PC-3 (cell line): ENCODE results near the gene GTF3C2. TPM values are rescaled to one million over a fixed set of nuclear protein-coding genes. Genes with fewer than 3 reads are reported as not detected.

ENCODE experiments used
- ATAC-seq: fragments of 200-7000 bp; cut with Tn5 transposase; 2 replicates; pipeline ENCODE4 v1.9.1; 2020; ENCODE audit warnings: mild to moderate bottlenecking, moderate library complexity
- BruUV-seq: library from RNA; stranded (reverse); fragments of 400-500 nt; replicated peaks from 2 replicates; lab custom pipeline; 2021; lab: Mats Ljungman, UMichigan
- CTCF ChIA-PET: fragments of 300-600 bp; sonication (Branson Sonifier 250); formaldehyde crosslinking; loops from one replicate; lab custom pipeline; 2022; ENCODE audit warnings: antibody characterized with exemption; lab: Charles Lee
- POLR2A ChIA-PET: fragments of 300-600 bp; sonication (Branson Sonifier 250); formaldehyde crosslinking; loops from one replicate; lab custom pipeline; 2022; ENCODE audit warnings: antibody characterized with exemption; ENCODE audit not compliant: unreplicated experiment; lab: Charles Lee
- DNase-seq: peaks from one replicate; pipeline ENCODE4 v3.0.0-alpha.2; 2015
- H2AFZ ChIP-seq: fragments of 300-600 bp; sonication (generic); 2 replicates; pipeline ENCODE4 v1.6.0; 2016; ENCODE audit warnings: antibody characterized with exemption, low read length
- H3F3A ChIP-seq: fragments of 300-600 bp; sonication (generic); one replicate; pipeline ENCODE4 v1.6.0; 2017; ENCODE audit warnings: antibody characterized with exemption, low read length, control low read depth, mild to moderate bottlenecking; ENCODE audit not compliant: unreplicated experiment
- H3K27ac ChIP-seq: fragments of 300-600 bp; sonication (generic); 2 replicates; pipeline ENCODE4 v1.5.1; 2016; ENCODE audit warnings: mild to moderate bottlenecking, low read length
- H3K27me3 ChIP-seq: fragments of 300-600 bp; sonication (generic); 2 replicates; pipeline ENCODE4 v1.6.1; 2016; ENCODE audit warnings: low read length, mixed read lengths
- H3K36me3 ChIP-seq: fragments of 300-600 bp; sonication (generic); 2 replicates; pipeline ENCODE4 v1.6.1; 2016; ENCODE audit warnings: low read depth, mixed run types, low read length, mixed read lengths
- H3K4me1 ChIP-seq: fragments of 300-600 bp; sonication (generic); 2 replicates; pipeline ENCODE4 v1.5.1; 2016; ENCODE audit warnings: low read length; ENCODE audit not compliant: insufficient read depth
- H3K4me2 ChIP-seq: fragments of 300-600 bp; sonication (generic); 2 replicates; pipeline ENCODE4 v1.6.0; 2016; ENCODE audit warnings: low read length
- H3K4me3 ChIP-seq: fragments of 300-600 bp; sonication (generic); 2 replicates; pipeline ENCODE4 v1.5.1; 2016; ENCODE audit warnings: mild to moderate bottlenecking, low read length, mixed read lengths
- H3K79me2 ChIP-seq: fragments of 300-600 bp; sonication (generic); 2 replicates; pipeline ENCODE4 v1.6.1; 2017; ENCODE audit warnings: low read length, mixed read lengths
- H3K9ac ChIP-seq: fragments of 300-600 bp; sonication (generic); 2 replicates; pipeline ENCODE4 v1.6.0; 2016; ENCODE audit warnings: mild to moderate bottlenecking, low read length
- H3K9me2 ChIP-seq: fragments of 300-600 bp; sonication (generic); replicated peaks from 2 replicates; pipeline ENCODE4 v1.6.1; 2016; ENCODE audit warnings: mixed run types, low read length, mixed read lengths
- H3K9me3 ChIP-seq: fragments of 300-600 bp; sonication (generic); 2 replicates; pipeline ENCODE4 v1.6.1; 2016; ENCODE audit warnings: low read length, mixed read lengths
- H4K20me1 ChIP-seq: fragments of 300-600 bp; sonication (generic); 2 replicates; pipeline ENCODE4 v1.6.1; 2016; ENCODE audit warnings: low read length, mixed read lengths
- CTCF ChIP-seq: fragments of 300-600 bp; sonication (generic); conservative IDR thresholded peaks from 2 replicates; pipeline ENCODE4 v1.5.1; 2017; ENCODE audit warnings: antibody characterized with exemption, low read depth, mild to moderate bottlenecking, low read length
- EZH2 ChIP-seq: fragments of 300-600 bp; sonication (generic); IDR thresholded peaks from one replicate; pipeline ENCODE4 v1.6.1; 2017; ENCODE audit warnings: antibody characterized with exemption, mild to moderate bottlenecking, low read length; ENCODE audit not compliant: unreplicated experiment
- EZH2phosphoT487 ChIP-seq: fragments of 300-600 bp; sonication (generic); IDR thresholded peaks from 2 replicates; pipeline ENCODE4 v1.6.1; 2018; ENCODE audit warnings: mild to moderate bottlenecking, antibody characterized with exemption, low read length, borderline replicate concordance
- intact Hi-C: fragments of 100-400 bp; cut with micrococcal nuclease; formaldehyde crosslinking; loops from 2 replicates; pipeline ENCODE4 v1.9.0; 2023
- total RNA-seq: library from RNA; depleted of rRNA; stranded (reverse); fragments of >200 nt; gene quantifications from 2 replicates; pipeline ENCODE4 v1.2.3, GENCODE V29; 2014

The GTF3C2 gene
- total RNA-seq, 1 experiment from 2014 or later, result 82.2 TPM

DNA sequence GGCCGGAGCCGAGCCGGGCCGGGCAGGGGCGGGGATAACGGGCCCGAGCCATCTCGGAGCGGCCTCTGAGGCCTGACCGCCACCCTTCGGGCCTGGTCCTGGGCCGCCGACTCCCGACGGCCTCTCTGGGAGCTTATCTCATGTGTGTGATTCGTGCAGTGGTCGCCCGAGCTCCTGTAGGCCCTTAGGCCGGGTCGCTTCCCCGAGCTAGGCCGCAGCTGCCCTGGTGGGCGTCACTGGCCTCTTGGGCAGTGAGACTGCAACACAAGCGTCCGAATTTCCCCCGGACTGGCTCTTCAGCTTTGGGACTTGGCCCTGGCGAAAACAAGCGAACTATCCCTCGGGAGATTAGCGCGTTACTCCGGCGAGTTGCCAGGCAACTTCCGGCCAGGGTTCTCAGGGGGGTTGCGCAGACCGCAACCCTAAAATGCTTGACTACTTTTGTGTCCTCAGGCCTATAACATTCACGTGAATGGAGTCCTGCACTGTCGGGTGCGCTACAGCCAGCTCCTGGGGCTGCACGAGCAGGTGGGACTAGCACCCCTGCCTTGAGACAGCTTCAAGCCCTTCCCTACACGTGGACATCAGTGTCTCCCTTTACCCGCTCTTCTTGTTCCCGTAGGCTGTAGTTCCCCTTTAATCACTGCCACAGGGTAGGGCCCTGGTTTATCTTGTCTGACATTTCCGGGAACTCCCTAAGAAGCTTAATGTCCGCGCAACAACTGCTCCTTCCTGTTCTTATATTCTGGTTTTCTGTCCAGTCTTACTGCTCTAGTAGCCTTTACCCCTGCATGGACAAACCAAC lies 14.5 kb upstream of the GTF3C2 start:
- ATAC-seq (peak; percentile 21), DNase-seq (peak; percentile 50)
- H3K4me1 ChIP-seq, result peaks cover 35% of the 10 kb centered on the region
- no peak for TF ChIP-seq CTCF
- no peak for TF ChIP-seq EZH2
- no peak for TF ChIP-seq EZH2phosphoT487
- ChIA-PET CTCF (no interaction called here), POLR2A (interaction anchor here (0.6 to 1.1 kb wide), 2 partner anchors 9 to 341 kb away, joined by 5 to 6 read pairs; no protein-coding TSS in a partner anchor)
- H2AFZ ChIP-seq, result peak overlapping the region; percentile 68
- peak overlapping the region; percentile 98 for H3K4me2 ChIP-seq
- no peaks in the 10 kb centered on the region for H4K20me1 ChIP-seq
- intact Hi-C loops, result loop anchor here (1.0 kb wide), 3 partner anchors 15 to 300 kb away; partner anchors contain the start of genes GTF3C2 and OST4
- H3K9me3 ChIP-seq, result no peaks in the 10 kb centered on the region
- peaks cover 30% of the 10 kb centered on the region for H3K36me3 ChIP-seq
- H3K4me3 ChIP-seq, result peak overlapping the region; percentile 76
- peak overlapping the region; percentile 51 for H3K27ac ChIP-seq
- H3K9ac ChIP-seq, result peak overlapping the region; percentile 93
- H3F3A ChIP-seq, result no peaks in the 10 kb centered on the region
- no TSS peak for BruUV-seq
- peaks cover 48% of the 10 kb centered on the region for H3K79me2 ChIP-seq
- no peaks in the 10 kb centered on the region for H3K27me3 ChIP-seq
- no peaks in the 10 kb centered on the region for H3K9me2 ChIP-seq

DNA sequence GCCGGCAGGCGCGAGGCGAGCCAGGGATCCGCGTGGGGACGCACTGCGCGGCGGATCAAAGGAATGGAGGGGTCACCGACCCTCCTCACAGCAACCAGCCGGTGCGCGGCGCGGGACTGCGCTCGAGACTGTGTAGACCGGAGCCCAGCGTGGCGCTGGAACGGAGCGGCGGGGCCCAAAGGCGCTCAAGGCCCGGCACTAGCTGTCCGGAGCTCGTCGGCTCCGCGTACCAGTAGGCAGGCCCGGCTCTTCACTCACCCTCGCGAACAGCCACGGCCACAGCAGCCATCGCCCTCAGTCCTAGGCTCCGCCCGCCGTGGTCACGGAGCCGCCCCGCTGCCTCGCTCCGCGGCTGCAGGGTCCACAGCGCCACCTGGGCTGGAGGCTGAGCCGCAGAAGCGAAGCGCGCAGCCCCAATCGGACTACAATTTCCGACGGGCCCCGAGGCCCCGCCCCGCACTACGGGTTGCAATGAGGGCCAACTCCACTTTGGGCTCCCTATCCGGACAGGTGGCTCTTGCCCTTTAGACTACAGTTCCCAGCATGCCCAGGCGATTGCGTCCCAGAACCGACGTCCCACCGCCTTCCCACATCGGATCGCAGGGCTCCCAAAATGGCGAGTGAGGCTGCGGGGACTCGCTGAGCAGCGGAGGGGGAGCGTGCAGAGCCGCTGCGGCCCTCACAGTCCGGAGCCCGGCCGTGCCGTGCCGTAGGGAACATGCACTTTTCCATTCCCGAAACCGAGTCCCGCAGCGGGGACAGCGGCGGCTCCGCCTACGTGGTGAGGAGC lies 13.7 kb upstream of the GTF3C2 start, which contains the start of the genes EIF2B4 and SNX17:
EIF2B4 (minus strand) TSS at position 313 of the 790 bp plus-strand sequence; CDS start at position 289, 24 bp downstream.
SNX17 (plus strand) TSS at position 591 of the 790 bp plus-strand sequence; CDS start at position 719, 128 bp downstream.
- no peaks in the 10 kb centered on the region for H3K9me2 ChIP-seq
- peaks cover 27% of the 10 kb centered on the region for H3K36me3 ChIP-seq
- CTCF ChIA-PET, result no interaction called here
- H3K9ac ChIP-seq, result peak within 1 kb of the TSS; percentile 93
- peak within 1 kb of the TSS; percentile 51 for H3K27ac ChIP-seq
- no peaks in the 10 kb centered on the region for H3K27me3 ChIP-seq
- peaks cover 35% of the 10 kb centered on the region for H3K4me1 ChIP-seq
- no peaks in the 10 kb centered on the region for H3F3A ChIP-seq
- TF ChIP-seq CTCF, result peak; percentile 81
- TF ChIP-seq EZH2phosphoT487, result no peak
- POLR2A ChIA-PET, result interaction anchor here (0.6 to 1.0 kb wide), 2 partner anchors 39 to 49 kb away, joined by 3 to 5 read pairs; partner anchors contain the start of gene PPM1G
- peak; percentile 99 for DNase-seq
- peaks cover 48% of the 10 kb centered on the region for H3K79me2 ChIP-seq
- peak within 1 kb of the TSS; percentile 98 for H3K4me2 ChIP-seq
- ATAC-seq, result peak; percentile 92
- BruUV-seq, result no TSS peak
- intact Hi-C loops, result loop anchor here (1.0 kb wide), 3 partner anchors 14 to 299 kb away; partner anchors contain the start of genes GTF3C2 and OST4
- H3K9me3 ChIP-seq, result no peaks in the 10 kb centered on the region
- peak within 1 kb of the TSS; percentile 90 for H2AFZ ChIP-seq
- H4K20me1 ChIP-seq, result no peaks in the 10 kb centered on the region
- H3K4me3 ChIP-seq, result peak within 1 kb of the TSS; percentile 76
